HG03060 (cell line): ENCODE results near the gene CDK5R2.

Experiments used
- ATAC-seq: cut with Tn5 transposase; IDR thresholded peaks from one replicate; pipeline ENCODE4 v1.9.1; 2021; ENCODE audit warnings: low read depth, moderate number of reproducible peaks; ENCODE audit not compliant: unreplicated experiment

The CDK5R2 gene

DNA sequence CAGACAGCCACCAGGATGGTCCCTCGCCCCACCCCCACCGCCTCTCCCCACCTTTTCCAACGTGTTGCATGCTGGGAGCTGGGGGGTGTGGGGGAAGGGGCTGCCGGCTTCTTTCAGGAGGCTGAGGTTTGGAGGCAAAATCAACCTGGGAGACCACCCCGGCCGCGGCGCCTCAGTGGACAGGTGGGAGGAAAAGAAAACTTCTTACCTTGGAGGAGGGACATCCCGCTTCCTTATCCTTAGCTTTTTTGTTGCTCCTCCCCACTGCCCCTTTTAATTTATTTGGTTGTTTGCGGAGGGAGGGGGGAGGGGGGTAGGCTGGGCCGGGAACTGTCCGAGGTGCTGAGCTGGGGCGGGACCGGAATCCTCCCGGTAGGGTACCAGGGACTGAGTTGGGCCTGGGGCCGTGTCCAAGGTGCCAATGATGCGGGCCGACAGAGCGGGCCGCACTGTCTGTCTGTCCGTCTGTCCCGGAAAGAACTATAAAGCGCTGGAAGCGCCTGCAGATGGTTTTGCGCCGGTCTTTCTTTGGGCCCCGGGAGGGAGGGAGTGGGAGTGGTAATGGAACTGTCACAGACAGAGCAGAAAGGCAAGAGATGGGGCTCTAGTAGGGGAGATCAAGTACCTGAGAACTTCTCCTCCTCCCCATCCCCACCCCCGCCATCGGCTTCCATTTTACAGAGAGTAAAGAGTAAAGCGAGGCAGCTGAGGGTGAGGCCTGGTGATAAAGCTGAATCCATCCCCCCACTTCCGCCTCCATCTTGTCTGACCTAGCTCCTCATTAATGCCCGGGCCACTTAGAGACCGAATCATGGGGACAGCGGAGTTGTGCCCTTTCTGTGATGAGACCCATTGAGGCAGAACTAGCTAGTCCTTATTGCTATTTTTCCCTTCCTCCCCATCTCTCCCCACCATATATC, 2.4 kb downstream of the CDK5R2 start:
- no peak for ATAC-seq

- ATAC-seq: no peak
Measured at GRCh38 chr2:218962859-218963492, 3.5 kb downstream of the CDK5R2 start.

DNA sequence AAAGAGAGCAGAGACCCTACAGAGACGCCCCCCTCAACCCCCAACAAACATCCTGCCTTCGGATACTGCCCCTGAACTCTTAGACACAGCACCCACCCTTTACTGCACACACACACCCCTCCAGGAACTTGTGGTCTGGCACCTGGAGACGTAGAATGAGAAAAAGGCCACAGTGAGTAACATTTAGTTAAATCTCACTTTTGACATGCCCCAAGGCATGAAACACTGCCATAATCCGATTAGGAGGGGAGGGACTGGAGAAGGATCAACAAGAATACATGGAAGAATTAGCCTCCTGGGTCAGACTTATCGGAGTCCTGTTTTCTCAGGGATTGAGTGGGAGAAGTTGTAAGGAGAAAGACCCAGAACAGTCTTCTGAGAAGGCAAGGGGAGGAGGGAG, 4.1 kb downstream of the CDK5R2 start:
- ATAC-seq: no peak

DNA sequence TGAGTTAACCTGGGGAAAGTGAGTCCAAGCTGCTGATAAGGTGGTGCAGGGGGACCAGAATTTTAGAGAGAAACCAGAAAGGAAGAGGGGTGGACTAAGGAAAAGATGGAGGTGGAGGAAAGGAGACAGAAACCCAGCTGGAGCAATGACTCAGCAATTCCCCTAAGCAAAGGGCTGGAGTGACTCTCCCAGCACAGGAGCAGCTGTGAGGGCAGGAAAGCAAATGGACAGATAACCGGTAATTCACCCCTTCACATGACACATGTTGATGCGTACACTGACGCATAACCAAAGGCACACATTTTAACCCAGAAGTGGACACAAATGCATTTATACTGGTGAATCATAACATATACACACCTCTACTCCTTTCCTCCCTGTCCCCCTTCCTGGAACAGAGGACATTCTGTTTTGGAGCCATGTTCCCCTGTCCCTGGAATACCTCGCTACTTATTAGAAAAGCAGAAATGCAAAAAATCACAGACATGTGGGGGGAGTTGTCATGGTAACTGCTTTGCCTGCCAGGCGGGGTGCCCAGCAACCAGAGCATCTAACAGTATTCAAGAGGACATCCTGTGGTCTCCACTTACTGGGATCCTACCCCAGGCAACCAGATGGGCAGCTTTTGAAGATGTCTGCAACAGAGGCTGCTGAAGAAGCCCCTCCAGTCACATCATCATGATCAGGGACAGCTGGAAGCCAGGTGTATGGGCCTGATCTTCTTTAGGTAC, 4.7 kb downstream of the CDK5R2 start:
- ATAC-seq: no peak

GRCh38 chr2:218970894-218971293, 11.4 kb downstream of the CDK5R2 start:
- no peak for ATAC-seq

DNA sequence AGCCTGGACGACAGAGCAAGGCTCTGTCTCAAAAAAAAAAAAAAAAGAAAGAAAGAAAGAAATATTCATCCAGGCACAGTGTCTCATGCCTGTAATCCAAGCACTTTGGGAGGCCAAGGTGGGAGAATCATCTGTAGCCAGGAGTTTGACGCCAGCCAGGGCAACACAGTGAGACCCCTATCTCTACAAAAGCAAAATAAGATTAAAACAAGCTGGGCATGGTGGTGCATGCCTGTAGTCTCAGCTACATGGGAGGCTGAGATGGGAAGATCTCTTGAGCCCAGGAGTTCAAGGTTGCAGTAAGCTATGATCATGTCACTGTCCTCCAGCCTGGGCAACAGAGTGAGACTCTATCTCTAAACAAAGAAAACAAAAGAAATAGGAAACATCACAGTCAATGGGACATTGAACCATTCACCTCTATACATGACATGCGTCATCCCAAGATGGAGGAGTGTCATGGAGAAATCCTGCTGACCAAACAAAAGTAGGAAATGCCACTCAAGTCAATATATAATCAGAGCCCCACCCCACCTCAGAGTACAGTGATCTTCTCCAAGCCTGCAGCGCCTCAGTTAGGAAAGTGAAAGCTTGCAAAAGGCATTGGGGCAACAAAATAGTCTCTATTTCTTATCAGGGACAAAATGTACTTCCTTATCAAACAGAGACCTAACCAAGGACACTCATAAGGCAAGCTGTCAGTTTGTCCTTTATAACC, 15.8 kb downstream of the CDK5R2 start:
- ATAC-seq: no peak

GRCh38 chr2:218979846-218980734, 20.6 kb downstream of the CDK5R2 start:
- no peak for ATAC-seq

DNA sequence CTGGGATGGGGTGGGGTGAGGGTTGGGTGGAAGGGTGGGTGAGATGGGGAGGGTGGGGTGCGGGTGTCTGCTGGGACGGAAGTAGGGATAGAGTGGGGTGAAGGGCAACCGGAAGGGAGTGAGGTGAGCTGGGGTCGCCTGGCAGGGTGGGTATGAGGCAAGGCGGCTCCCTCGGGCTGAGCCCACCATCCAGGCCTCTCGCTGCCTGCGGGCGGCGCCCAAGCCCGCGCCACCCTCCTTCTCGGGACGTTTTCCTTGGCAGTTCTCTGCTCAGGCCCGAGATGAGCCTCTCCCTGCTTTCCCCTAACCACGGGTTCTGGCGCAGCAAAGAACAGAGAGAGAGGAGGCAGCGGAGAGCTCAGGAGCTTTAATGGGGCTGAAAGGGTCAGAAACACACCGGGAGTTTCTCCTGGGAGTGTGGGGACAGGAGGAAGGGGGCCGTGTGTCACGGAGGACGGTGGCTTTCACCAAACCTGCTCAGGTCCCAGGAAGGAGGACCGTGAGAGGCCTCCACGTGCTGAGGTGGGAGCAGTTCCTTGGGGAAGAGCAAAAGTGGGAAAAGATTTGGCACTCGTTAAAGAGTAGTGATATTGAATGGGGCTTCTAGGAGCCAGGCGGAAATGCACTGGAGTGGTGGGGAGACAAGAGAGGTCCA, 21.4 kb downstream of the CDK5R2 start:
- ATAC-seq: no peak

DNA sequence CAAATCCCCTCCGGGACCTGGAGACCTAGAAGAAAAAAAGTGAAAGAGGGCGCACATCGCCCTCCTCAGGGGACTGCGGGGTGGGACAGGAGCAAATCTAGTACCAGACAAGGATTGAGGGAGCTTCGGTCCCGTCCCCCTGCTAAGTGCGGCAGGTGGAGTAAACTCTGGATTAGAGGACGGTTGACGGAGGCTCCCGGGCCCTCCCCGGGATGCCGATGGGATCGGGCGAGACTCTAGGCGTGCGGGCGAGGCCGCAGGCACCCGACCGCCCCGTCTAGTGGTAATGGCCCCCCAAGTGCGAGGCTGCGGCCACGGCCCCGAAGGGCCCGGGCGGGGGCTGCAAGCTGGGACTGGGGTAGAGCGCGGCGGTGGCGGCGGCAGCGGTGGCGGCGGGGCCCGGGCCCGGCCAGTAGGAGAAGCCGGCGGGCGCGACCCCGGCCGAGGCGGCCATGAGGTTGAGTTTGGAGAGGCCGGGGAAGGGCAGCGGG, 22.0 kb downstream of the CDK5R2 start:
- ATAC-seq: no peak

GRCh38 chr2:218981881-218982585, 22.6 kb downstream of the CDK5R2 start:
- no peak for ATAC-seq

- no peak for ATAC-seq
Measured at GRCh38 chr2:218982586-218983262, 23.3 kb downstream of the CDK5R2 start.

- ATAC-seq: no peak
Measured at GRCh38 chr2:218983263-218983933, 23.9 kb downstream of the CDK5R2 start.

DNA sequence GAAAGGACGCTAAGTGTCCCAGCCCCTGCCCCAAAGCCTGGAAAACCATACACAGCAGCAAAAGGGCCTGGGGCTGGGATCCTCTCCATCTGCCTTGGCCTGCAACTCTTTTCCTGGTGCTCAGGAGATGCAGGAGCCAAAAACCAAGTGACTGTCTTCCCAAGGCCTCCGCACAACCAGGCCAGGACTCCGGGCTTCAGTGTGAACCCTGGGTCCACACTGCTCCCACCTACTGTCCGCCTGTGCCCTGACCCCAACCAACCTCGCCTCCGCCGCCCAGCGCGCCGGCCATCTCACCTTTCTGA, 24.4 kb downstream of the CDK5R2 start:
- ATAC-seq: no peak

GRCh38 chr2:218984239-218985020, 25.0 kb downstream of the CDK5R2 start:
- ATAC-seq: no peak

DNA sequence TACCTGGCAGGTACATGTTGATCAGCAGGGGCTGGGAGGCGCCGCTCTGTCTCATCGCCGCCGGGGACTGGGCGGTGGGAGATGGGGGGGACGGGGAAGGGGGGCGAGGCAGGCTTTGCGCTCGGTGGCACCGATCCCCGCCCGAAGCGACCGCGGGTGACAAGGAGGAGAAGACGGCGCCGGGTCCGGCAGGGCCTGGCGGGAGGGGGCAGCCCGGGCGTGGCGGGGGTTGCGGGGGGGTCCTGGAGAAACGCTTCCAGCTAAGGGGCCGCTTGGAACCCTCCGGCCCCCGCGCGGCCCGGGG, 25.5 kb downstream of the CDK5R2 start, which contains the start of gene FEV:
TSS of gene FEV (minus strand) at position 164 of the 304 bp plus-strand sequence. CDS start at position 55, 109 bp downstream.
- no peak for ATAC-seq

GRCh38 chr2:218985325-218986091, 26.0 kb downstream of the CDK5R2 start:
- ATAC-seq: no peak
